GM08714 (cell line): Measurements from ENCODE around the gene SORL1-AS1.

ENCODE experiments used
- H3K4me3 ChIP-seq: fragments of 200-500 bp; sonication (Bioruptor generic); 2 replicates; pipeline ENCODE4 v1.5.1; 2014; ENCODE audit warnings: mild to moderate bottlenecking, low read length, inconsistent platforms
- ZNF274 ChIP-seq: IDR thresholded peaks from 2 replicates; pipeline ENCODE4 v1.6.1; 2012; ENCODE audit warnings: mild to moderate bottlenecking, low read depth, low read length

Gene SORL1-AS1

GRCh38 chr11:121482231-121483129, 29.7 kb upstream of the SORL1-AS1 start:
- H3K4me3 ChIP-seq = peak overlapping the region; percentile 64; the same call in 1 of the 2 replicates
- no peak for TF ChIP-seq ZNF274

DNA sequence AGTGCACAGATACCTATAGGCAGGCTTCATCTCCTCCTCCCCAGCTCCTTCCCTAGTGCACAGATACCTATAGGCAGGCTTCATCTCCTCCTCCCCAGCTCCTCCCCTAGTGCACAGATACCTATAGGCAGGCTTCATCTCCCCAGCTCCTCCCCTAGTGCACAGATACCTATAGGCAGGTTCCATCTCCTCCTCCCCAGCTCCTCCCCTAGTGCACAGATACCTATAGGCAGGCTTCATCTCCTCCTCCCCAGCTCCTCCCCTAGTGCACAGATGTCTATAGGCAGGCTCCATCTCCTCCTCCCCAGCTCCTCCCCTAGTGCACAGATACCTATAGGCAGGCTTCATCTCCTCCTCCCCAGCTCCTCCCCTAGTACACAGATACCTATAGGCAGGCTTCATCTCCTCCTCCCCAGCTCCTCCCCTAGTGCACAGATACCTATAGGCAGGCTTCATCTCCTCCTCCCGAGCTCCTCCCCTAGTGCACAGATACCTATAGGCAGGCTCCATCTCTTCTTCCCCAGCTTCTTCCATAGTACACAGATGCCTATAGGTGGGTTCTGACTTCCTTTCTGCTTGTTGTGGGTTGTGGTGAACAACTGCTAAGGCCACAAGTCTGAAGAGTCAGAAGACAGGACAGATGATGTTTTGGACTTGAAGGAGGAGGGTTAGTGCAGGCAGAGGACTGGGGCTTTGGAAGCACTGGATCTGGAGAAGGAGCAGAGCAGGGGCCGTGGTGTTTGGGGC, 28.9 kb upstream of the SORL1-AS1 start:
- H3K4me3 ChIP-seq = peak overlapping the region; percentile 64; the same call in 1 of the 2 replicates

GRCh38 chr11:121479698-121480238, 27.0 kb upstream of the SORL1-AS1 start:
- no peak for TF ChIP-seq ZNF274
- H3K4me3 ChIP-seq = no peak overlapping the region

DNA sequence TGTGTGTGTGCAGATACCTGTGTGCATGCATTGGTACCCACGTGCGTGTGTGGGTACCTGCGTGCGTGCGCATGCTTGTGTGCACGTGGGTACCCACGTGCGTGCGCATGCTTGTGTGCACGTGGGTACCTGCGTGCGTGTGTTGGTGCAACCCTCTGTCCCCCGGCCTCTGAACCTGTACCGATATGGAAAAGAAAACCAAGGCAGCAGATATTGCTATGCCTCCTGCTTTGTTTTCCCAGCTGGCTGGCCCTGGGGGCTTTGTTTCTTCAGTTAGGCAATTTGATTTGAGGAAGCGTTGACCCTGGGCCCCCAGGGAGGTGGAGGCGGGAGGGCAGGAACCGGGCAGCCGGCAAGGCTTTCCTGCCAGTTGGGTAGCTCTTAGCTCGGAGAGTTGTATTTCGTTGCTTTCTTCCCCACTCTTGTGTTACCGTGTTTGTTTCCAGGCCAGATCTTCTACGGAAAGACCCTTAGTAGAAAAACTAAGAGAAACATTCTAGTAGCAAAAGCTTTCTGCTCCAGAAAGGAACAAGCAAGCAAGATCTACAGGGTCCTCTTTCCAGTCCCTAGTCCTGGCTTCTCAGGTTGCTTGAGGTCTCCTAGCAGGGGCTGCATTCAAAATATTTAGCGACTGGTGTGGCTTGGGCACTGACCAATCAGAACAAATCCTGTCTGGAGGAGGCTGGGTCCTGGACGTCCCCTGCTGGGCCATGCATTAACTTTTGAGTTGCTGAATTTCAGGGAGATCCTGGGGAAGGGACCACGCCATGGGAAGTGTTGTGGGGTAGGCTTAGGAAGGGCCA, 26.3 kb upstream of the SORL1-AS1 start:
- no peak for TF ChIP-seq ZNF274
- H3K4me3 ChIP-seq = no peak overlapping the region

DNA sequence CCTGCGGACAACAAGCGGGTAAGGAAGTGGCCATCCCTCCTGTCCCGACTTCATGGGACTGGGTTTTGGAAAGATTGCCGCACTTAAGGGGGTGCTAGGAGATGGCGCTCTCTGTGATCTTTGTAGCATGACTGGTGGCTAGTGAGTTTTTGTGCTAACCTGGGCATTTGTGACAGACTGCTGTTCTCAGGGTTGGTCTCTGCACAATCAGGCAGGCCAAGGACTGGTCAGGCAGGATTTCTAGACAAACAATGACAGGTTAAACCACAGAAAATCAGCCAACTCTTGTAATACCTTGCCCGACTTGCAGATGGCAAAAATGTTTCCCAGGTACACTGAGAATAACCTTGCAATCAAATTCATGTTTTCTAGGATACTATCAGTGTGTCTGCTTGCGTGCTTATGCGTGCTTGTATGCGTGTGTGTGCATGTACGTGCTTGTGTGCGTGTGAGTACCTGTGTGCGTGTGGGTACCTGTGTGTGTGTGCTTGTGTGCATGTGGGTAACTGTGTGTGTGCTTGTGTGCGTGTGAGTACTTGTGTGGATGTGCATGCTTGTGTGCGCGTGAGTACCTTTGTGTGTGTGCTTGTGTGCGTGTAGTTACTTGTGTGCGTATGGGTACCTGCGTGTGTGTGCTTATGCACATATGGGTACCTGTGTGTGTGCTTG, 25.6 kb upstream of the SORL1-AS1 start:
- H3K4me3 ChIP-seq = no peak overlapping the region
- no peak for TF ChIP-seq ZNF274

- H3K4me3 ChIP-seq = no peak overlapping the region
- TF ChIP-seq ZNF274 = no peak
Observed at GRCh38 chr11:121476379-121477032, 23.7 kb upstream of the SORL1-AS1 start.

GRCh38 chr11:121474680-121475079, 21.9 kb upstream of the SORL1-AS1 start:
- no peak overlapping the region for H3K4me3 ChIP-seq
- TF ChIP-seq ZNF274 = no peak

GRCh38 chr11:121473064-121473777, 20.5 kb upstream of the SORL1-AS1 start:
- TF ChIP-seq ZNF274 = no peak

GRCh38 chr11:121472312-121472711, 19.5 kb upstream of the SORL1-AS1 start:
- no peak for TF ChIP-seq ZNF274
- no peak overlapping the region for H3K4me3 ChIP-seq

More at GRCh38 chr11:121473064-121473777, 20.5 kb upstream of the SORL1-AS1 start:
- H3K4me3 ChIP-seq = no peak overlapping the region

- no peak for TF ChIP-seq ZNF274
- H3K4me3 ChIP-seq = no peak overlapping the region
Observed at GRCh38 chr11:121471167-121471566, 18.4 kb upstream of the SORL1-AS1 start.

- TF ChIP-seq ZNF274 = no peak
- no peak overlapping the region for H3K4me3 ChIP-seq
Observed at GRCh38 chr11:121469910-121470309, 17.1 kb upstream of the SORL1-AS1 start.

DNA sequence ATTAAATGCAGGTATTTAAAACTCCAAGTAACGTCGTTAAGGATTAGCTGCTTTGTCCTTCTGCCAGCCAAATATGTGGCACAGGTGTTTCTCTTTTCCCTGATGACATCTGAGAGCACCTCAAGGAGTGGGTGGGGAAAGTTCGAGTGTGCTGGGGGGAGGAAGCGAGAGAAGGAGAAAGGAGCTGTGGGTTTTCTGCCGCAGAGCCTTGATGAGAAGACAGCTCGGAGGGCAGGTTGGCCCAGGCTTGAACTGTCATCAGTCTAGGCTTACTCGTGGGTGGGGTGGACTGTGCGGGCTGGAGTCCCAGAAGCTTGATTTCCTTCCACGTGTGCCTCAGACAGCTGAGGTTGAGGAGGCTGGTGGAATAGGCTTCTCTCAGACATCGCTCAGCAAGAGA, 15.2 kb upstream of the SORL1-AS1 start:
- no peak for TF ChIP-seq ZNF274

More for the DNA sequence above, 15.2 kb upstream of the SORL1-AS1 start:
- H3K4me3 ChIP-seq = no peak overlapping the region
